GM10248 (cell line): Measurements from ENCODE around the gene SYVN1.
A peak's percentile ranks its signal among the peaks of the same experiment; 100 is the strongest.
"Not testable (repeated sequence)": the region's sequence is repeated elsewhere in the genome, so short reads cannot be mapped to it uniquely, and the experiment has no call there.

Source experiments
- CTCF ChIA-PET: fragments of 300-600 bp; sonication (Branson Sonifier 250); formaldehyde crosslinking; extraction: SDS; loops from one replicate; lab custom pipeline; 2021; ENCODE audit warnings: antibody characterized with exemption; lab: Yijun Ruan, JAX
- POLR2A ChIA-PET: fragments of 350-650 bp; sonication (Branson Sonifier 250); formaldehyde crosslinking; extraction: SDS; loops from one replicate; lab custom pipeline; 2020; ENCODE audit warnings: antibody characterized with exemption; lab: Yijun Ruan, JAX
- DNase-seq: peaks from one replicate; pipeline ENCODE4 v3.0.0; 2012; ENCODE audit errors: extremely low spot score
- TF ChIP-seq, protein P1 (sequence below): IDR thresholded peaks from 2 replicates; pipeline ENCODE4 v1.5.1; 2012; ENCODE audit warnings: mild to moderate bottlenecking, low read depth; ENCODE audit errors: extremely low read depth, missing control alignments, control extremely low read depth

Gene SYVN1

DNA sequence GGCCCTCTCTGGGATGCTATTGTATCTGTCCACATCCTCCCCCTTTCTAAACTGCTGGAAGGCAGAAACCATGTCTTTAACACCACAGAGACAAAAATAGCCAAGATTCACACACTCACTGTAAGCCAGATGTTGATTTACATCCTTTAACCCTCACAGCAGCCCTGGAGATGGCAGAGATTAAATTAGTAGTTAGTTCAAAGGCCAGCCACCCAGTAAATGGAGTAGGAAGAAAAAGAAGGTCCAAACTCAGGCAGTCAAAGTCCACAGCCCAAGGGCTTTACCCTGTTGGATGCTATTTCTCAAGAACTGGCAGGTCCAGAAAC lies 14.7 kb downstream of the SYVN1 start:
- DNase-seq = no peak
- ChIA-PET POLR2A (interaction anchor here (1.4 kb wide), 1 partner anchor 142 kb away, joined by 4 read pairs; the partner anchor contains the start of gene POLA2), CTCF (interaction anchor here (1.3 to 7.2 kb wide), 5 partner anchors 8 to 272 kb away, joined by 3 to 73 read pairs (median 12); partner anchors contain the start of genes ARL2, SAC3D1 and TM7SF2)
- TF ChIP-seq, protein P1, sequence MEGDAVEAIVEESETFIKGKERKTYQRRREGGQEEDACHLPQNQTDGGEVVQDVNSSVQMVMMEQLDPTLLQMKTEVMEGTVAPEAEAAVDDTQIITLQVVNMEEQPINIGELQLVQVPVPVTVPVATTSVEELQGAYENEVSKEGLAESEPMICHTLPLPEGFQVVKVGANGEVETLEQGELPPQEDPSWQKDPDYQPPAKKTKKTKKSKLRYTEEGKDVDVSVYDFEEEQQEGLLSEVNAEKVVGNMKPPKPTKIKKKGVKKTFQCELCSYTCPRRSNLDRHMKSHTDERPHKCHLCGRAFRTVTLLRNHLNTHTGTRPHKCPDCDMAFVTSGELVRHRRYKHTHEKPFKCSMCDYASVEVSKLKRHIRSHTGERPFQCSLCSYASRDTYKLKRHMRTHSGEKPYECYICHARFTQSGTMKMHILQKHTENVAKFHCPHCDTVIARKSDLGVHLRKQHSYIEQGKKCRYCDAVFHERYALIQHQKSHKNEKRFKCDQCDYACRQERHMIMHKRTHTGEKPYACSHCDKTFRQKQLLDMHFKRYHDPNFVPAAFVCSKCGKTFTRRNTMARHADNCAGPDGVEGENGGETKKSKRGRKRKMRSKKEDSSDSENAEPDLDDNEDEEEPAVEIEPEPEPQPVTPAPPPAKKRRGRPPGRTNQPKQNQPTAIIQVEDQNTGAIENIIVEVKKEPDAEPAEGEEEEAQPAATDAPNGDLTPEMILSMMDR = no peak

DNA sequence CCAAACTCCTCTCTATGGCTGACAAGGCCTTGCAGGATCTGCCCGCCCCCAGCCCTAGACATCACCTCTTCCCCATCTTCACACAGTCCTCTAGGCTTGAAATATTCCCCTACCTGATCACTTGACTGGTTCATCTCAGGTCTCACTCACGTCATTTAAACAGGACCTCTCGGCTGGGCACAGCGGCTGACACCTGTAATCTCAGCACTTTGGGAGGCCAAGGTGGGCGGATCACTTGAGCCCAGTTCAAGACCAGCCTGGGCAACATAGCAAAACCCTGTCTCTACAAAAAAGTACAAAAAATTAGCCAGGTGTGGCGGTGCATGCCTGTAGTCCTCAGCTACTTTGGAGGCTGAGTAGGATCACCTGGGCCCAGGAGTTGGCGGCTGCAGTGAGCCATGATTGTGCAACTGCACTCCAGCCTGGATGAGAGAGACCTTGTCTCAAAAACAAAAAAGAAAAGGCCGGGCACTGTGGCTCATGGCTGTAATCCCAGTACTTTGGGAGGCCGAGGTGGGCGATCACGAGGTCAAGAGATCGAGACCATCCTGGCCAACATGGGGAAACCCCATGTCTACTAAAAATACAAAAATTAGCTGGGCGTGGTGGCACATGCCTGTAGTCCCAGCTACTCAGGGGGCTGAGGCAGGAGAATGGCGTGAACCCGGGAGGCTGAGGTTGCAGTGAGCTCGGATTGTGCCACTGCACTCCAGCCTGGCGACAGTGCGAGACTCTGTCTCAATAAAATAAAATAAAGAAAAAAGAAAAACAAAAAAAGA lies 15.2 kb downstream of the SYVN1 start:
- POLR2A ChIA-PET = interaction anchor here (1.4 kb wide), 1 partner anchor 143 kb away, joined by 4 read pairs; the partner anchor contains the start of gene POLA2
- CTCF ChIA-PET = interaction anchor here (0.6 to 7.2 kb wide), 14 partner anchors 8 to 279 kb away, joined by 3 to 73 read pairs (median 5); partner anchors contain the start of genes ARL2, CAPN1, SAC3D1 and TM7SF2

DNA sequence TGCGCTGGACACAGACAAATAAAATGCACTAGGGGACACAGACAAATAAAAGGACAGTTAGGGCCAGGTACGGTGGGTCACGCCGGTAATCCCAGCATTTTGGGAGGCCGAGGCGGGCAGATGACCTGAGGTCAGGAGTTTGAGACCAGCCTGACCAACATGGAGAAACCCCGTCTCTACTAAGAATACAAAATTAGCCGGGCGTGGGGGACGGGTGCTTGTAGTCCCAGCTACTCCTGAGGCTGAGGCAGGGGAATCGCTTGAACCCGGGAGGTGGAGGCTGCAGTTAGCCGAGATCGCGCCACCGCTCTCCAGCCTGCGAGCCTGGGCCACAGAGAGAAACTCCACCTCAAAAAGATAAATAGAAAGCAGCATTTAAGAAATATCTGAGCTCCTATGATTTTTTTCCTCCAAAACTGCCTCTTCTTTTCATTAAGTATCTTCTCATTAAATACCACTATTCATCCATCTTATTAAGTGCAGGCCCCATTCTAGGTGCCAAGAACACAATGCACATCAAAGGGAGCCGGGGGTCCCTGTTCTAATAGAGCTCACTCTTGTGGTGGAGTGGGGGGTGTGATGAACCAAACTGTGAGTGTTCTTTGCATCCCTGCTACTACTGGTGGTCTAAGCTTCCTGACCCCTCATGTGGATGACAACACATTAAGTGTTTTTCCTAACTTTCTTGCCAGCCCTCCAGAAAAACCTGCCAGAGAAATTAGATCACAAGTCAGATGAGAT lies 16.1 kb downstream of the SYVN1 start:
- DNase-seq = no peak
- TF ChIP-seq, protein P1 = no peak
- ChIA-PET CTCF (interaction anchor here (0.6 to 7.2 kb wide), 15 partner anchors 10 to 278 kb away, joined by 3 to 73 read pairs (median 5); partner anchors contain the start of genes ARL2, CAPN1 and SAC3D1), POLR2A (interaction anchor here (0.6 to 1.4 kb wide), 5 partner anchors 104 to 401 kb away, joined by 3 to 7 read pairs (median 4); partner anchors contain the start of genes CDC42BPG and POLA2)

More for the DNA sequence above, 15.2 kb downstream of the SYVN1 start:
- DNase-seq = not testable (repeated sequence)

DNA sequence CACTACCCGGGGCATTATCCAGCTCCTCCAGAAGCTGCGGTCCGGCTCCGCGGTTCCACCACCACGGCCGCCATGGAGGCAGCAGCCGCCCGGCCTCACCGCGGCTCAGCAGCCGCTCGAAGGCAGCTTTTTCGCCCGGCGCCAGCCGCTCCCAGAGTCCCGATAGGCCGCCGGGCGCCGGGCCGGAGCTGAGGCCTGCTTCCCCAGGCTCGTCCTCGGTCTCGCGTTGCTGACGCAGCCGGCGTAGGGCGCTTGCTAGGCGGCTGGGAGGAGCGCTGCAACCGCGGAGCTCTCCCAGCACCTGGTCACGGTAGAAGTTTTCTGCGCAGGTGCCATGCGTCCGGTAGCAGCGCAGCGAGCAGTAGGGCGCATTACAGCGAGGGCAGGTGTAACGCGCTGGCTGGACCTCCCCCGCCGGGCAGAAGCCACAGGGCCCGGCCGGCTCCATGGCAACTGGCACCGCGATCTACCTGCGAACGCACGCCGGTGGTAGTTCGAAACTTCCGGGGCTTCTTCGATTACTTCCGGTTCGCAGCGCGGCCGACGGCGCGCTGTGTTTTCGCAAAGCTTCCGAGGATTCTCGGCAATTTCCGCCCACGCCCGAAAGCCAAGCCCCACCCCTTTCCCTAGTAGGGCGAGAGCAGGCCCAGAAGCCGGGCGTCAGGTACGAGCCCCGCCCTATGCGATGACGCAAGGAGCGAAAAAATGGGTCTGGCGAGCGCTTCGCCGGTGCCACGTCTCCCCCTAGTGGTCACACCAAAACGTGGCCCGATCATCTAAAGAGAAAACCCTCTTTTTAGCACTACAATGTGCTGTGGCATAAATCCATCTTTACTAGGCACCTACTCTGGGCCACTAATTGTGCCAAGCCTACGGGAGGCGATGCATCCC lies 16.9 kb downstream of the SYVN1 start, which contains the start of gene ZNHIT2:
Gene ZNHIT2, minus strand, starts transcription at position 496 of the 891 bp plus-strand sequence. Its CDS starts 48 bp downstream, at position 448.
- POLR2A ChIA-PET = interaction anchor here (0.6 to 1.3 kb wide), 10 partner anchors 14 to 734 kb away, joined by 3 to 7 read pairs (median 4); partner anchors contain the start of genes CDC42BPG, MALAT1, POLA2 and SF1
- TF ChIP-seq, protein P1 = peak; percentile 84
- CTCF ChIA-PET = interaction anchor here (0.6 to 7.2 kb wide), 24 partner anchors 9 to 269 kb away, joined by 3 to 73 read pairs (median 5); partner anchors contain the start of genes ARL2, CAPN1, SAC3D1 and SYVN1

DNA sequence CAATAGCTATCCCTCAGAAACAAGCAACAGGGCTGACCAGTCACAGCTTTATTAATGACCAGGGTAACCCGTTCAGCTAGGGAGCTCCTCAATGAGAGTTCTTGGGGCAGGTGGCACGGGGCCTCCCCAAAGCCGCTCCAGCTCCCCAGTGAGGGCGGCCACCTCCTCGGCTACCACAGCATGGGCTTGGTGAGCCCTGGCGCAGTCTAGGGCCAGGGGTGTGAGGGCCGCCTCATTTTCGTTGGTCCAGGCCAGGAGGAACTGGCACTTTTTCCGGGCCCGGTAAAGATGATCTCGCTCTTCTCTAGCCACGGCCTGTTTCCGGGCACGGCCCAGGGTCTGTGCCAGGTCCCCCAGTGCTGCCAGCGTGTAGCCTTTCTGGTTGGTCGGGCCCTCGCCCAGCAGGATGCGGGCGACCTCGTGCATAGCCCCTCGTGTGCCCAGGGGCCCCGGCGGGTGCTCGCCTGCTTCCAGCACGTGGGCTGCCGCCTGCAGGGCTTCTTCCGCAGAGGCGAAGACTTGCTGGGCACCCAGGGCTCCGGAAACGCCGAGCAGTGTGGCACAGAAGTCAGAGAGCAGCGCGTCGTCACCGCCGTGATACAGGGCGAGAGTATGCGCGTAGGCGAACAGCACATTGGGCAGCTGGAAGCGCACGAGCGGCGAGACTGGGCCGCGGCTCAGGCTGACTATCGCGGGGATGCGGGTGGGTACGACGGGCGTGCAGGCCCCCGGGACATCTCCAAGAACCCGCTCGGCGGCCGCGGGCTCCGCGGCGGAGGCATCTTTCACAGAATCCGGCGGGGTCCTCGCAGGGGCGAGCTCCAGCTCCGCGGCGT lies 17.7 kb downstream of the SYVN1 start:
- no peak for DNase-seq
- POLR2A ChIA-PET = interaction anchor here (0.6 to 1.3 kb wide), 6 partner anchors 15 to 382 kb away, joined by 3 to 7 read pairs (median 5); partner anchors contain the start of genes MALAT1, POLA2 and SF1
- TF ChIP-seq, protein P1 = no peak
- CTCF ChIA-PET = interaction anchor here (0.6 to 7.2 kb wide), 16 partner anchors 10 to 268 kb away, joined by 3 to 73 read pairs (median 5); partner anchors contain the start of genes ARL2, CAPN1, SAC3D1 and SYVN1

More for the DNA sequence above, 16.9 kb downstream of the SYVN1 start, which contains the start of gene ZNHIT2:
- peak; percentile 95 for DNase-seq
